ENCODE measurements around the gene ADH1B.
"Not testable (repeated sequence)": the region's sequence is repeated elsewhere in the genome, so short reads cannot be mapped to it uniquely, and the experiment has no call there.

ADH1B gene

GRCh38 chr4:99321241-99322191, at the start of gene ADH1B:
ADH1B (minus strand) TSS chr4:99321401; CDS start chr4:99321331, 70 bp downstream.
- DNase-seq, result no peak
- H3K36me3 Mint-ChIP-seq (ENCODE audit: low read depth), result no peaks in the 10 kb centered on the region
- peaks cover 3% of the 10 kb centered on the region for H3K27me3 Mint-ChIP-seq
- no peak within 1 kb of the TSS for H3K27ac Mint-ChIP-seq
- no peaks in the 10 kb centered on the region for H3K4me1 Mint-ChIP-seq (ENCODE audit: low read depth)
- H3K4me3 Mint-ChIP-seq, result no peak within 1 kb of the TSS
- H3K9me3 Mint-ChIP-seq, result no peaks in the 10 kb centered on the region

DNA sequence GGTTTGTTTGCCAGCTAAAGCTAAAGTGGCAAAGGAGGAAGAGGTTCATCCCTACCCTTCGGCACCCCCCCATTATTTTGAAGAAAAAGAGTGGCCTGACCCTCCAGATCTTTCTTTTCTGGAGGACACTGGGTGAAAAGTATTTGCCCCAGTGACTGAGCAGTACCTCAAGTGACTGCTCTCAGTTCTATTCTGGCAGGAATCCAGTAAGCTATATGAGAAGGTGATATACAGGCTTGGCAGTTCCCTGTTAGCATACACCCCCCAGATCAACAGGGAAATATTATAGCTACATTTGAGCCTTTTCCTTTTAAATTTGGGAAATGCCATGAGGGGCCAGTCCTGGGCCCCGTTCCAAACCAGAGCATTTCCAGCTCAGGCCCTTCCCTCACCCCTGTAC, 46.6 kb upstream of the ADH1B start:
- not testable (repeated sequence) for H3K9me3 Mint-ChIP-seq; H3K36me3 Mint-ChIP-seq (ENCODE audit: low read depth)

DNA sequence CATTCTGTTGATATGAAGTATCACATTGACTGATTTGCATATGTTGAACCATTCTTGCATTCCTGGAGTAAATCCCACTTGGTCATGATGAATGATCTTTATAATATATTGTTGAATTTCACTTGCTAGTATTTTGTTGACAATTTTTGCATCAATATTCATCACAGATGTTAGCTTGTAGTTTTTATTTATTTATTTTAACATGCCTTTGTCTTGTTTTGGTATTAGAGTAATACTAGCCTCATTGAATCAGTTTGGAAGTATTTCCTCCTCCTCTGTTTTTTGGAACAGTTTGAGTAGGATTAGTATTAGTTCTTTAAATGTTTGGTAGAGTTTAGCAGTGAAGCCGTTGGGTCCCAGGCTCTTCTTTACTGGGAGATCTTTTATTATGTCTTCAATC, 45.3 kb upstream of the ADH1B start:
- Mint-ChIP-seq H3K27me3 (peaks cover 23% of the 10 kb centered on the region), H3K36me3 (ENCODE audit: low read depth) (no peaks in the 10 kb centered on the region), H3K4me1 (ENCODE audit: low read depth) (no peaks in the 10 kb centered on the region), H3K27ac (no peak overlapping the region), H3K9me3 (no peaks in the 10 kb centered on the region), H3K4me3 (no peak overlapping the region)
- DNase-seq, result no peak

More for the DNA sequence above, 46.6 kb upstream of the ADH1B start:
- H3K4me3 Mint-ChIP-seq; H3K27ac Mint-ChIP-seq; H3K4me1 Mint-ChIP-seq (ENCODE audit: low read depth); DNase-seq: not testable (repeated sequence)
- H3K27me3 Mint-ChIP-seq, result peaks cover 23% of the 10 kb centered on the region

DNA sequence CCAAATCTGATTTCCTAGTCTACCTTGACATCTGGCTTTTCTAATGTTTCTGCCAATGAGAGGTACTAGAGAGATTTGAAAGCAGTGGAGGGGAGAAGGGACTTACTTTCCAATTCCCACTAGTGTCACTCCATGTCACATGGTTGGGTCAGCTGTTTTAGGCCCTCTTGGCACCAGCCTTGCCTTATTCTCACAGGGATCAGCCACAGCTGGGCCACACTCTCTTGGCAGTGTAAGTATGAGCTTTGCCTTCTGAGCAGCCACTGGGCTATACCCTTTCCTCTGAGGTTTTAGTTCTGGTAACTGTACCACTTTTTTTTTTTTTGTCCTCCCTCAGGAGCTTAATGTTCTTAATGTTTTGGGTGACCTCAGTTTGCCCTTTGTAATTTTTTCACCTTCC, 41.6 kb upstream of the ADH1B start:
- no peak for DNase-seq
- H3K36me3 Mint-ChIP-seq (ENCODE audit: low read depth), result no peaks in the 10 kb centered on the region
- peaks cover 10% of the 10 kb centered on the region for H3K27me3 Mint-ChIP-seq
- H3K9me3 Mint-ChIP-seq, result no peaks in the 10 kb centered on the region
- no peak overlapping the region for H3K4me3 Mint-ChIP-seq
- H3K27ac Mint-ChIP-seq, result no peak overlapping the region
- H3K4me1 Mint-ChIP-seq (ENCODE audit: low read depth), result no peaks in the 10 kb centered on the region

DNA sequence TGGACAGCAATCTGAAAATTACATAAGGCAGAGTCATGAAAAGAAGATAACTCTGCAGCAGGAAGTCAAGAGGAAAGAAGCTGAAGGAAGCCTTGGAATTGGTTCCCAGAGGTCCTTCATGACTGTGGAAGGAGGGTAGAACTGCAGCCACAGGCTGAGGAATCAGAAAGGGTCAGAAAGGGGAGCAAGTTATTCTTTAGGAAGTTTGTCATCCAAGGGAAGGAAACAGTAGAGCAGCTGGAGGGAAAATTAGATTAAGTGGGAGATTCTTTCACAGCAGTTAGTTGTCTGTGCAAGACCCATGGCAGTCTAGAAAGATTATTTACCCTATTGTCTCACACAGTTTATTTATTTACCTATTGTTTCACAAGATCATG, 40.7 kb upstream of the ADH1B start:
- Mint-ChIP-seq H3K36me3 (ENCODE audit: low read depth) (no peaks in the 10 kb centered on the region), H3K27ac (no peak overlapping the region), H3K9me3 (no peaks in the 10 kb centered on the region), H3K27me3 (peaks cover 3% of the 10 kb centered on the region), H3K4me1 (ENCODE audit: low read depth) (no peaks in the 10 kb centered on the region), H3K4me3 (no peak overlapping the region)
- DNase-seq, result no peak

DNA sequence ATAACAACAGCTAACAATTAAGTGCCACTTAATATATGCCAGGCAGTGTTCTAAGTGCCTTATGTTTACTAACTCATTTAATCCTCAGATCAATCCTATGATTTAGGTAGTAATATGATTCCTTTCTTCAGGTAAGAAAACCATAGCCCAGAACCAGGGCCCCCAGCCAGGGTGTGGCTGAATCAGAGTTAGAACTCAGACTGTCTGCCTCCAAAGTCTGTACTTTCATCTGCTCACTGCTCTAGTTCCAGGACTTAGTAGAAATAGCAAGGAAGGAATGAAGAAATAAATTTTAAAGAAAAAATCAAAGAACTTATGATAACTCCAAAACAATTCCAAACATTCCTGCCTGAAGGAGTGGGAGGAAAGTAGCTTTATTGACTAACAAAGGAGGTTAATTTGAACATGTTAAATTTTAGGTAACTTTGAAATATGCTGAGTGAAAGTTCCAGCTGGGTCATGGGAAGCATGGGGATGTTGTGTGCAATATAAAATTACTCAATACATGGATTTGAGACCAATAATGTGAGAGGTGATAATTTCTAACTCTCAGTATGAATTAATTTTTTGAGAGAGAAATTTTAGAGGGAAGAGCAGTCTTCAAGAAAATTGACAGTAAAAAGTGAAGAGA, 40.2 kb upstream of the ADH1B start:
- H3K27ac Mint-ChIP-seq, result no peak overlapping the region
- DNase-seq, result no peak
- no peaks in the 10 kb centered on the region for H3K36me3 Mint-ChIP-seq (ENCODE audit: low read depth)
- H3K9me3 Mint-ChIP-seq, result no peaks in the 10 kb centered on the region
- peaks cover 3% of the 10 kb centered on the region for H3K4me1 Mint-ChIP-seq (ENCODE audit: low read depth)
- H3K27me3 Mint-ChIP-seq, result peaks cover 5% of the 10 kb centered on the region
- H3K4me3 Mint-ChIP-seq, result no peak overlapping the region

- Mint-ChIP-seq H3K9me3 (peaks cover 7% of the 10 kb centered on the region), H3K4me3 (no peak overlapping the region), H3K27me3 (peaks cover 9% of the 10 kb centered on the region), H3K36me3 (ENCODE audit: low read depth) (no peaks in the 10 kb centered on the region), H3K4me1 (ENCODE audit: low read depth) (peaks cover 9% of the 10 kb centered on the region), H3K27ac (no peak overlapping the region)
- DNase-seq, result no peak
Observed at GRCh38 chr4:99359480-99360204, 38.4 kb upstream of the ADH1B start.

GRCh38 chr4:99357948-99358347, 36.7 kb upstream of the ADH1B start:
- no peak for DNase-seq
- H3K4me3 Mint-ChIP-seq, result no peak overlapping the region
- H3K4me1 Mint-ChIP-seq (ENCODE audit: low read depth), result peaks cover 9% of the 10 kb centered on the region
- H3K27me3 Mint-ChIP-seq, result peaks cover 18% of the 10 kb centered on the region
- H3K27ac Mint-ChIP-seq, result no peak overlapping the region
- H3K9me3 Mint-ChIP-seq, result peaks cover 7% of the 10 kb centered on the region
- H3K36me3 Mint-ChIP-seq (ENCODE audit: low read depth), result no peaks in the 10 kb centered on the region

DNA sequence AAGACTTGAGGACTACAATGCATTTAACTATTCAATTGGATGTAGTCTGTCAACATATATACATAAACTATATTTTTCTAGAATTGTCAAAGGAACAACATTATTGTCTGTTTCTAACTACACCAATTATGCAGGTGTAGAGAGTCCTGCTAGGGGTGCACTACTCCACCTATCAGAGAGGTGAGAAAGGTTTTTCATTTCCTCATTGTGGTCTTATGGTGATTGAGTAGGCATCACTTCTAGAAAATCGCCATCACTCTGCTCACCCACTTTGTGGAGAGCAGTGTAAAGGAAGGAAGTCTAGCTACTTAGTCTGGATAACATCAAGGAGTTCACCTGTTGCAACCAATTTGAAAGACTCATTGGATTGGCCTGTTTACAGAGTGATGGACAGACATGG, 35.8 kb upstream of the ADH1B start:
- Mint-ChIP-seq H3K27ac (no peak overlapping the region), H3K27me3 (peaks cover 23% of the 10 kb centered on the region)

GRCh38 chr4:99356149-99356548, 34.9 kb upstream of the ADH1B start:
- H3K9me3 Mint-ChIP-seq; H3K4me3 Mint-ChIP-seq; H3K27ac Mint-ChIP-seq; H3K4me1 Mint-ChIP-seq (ENCODE audit: low read depth); DNase-seq; H3K36me3 Mint-ChIP-seq (ENCODE audit: low read depth): not testable (repeated sequence)
- peaks cover 24% of the 10 kb centered on the region for H3K27me3 Mint-ChIP-seq

More for the DNA sequence above, 35.8 kb upstream of the ADH1B start:
- no peaks in the 10 kb centered on the region for H3K36me3 Mint-ChIP-seq (ENCODE audit: low read depth)
- no peak for DNase-seq
- H3K4me1 Mint-ChIP-seq (ENCODE audit: low read depth), result peaks cover 9% of the 10 kb centered on the region
- H3K4me3 Mint-ChIP-seq, result no peak overlapping the region
- H3K9me3 Mint-ChIP-seq, result peaks cover 7% of the 10 kb centered on the region

DNA sequence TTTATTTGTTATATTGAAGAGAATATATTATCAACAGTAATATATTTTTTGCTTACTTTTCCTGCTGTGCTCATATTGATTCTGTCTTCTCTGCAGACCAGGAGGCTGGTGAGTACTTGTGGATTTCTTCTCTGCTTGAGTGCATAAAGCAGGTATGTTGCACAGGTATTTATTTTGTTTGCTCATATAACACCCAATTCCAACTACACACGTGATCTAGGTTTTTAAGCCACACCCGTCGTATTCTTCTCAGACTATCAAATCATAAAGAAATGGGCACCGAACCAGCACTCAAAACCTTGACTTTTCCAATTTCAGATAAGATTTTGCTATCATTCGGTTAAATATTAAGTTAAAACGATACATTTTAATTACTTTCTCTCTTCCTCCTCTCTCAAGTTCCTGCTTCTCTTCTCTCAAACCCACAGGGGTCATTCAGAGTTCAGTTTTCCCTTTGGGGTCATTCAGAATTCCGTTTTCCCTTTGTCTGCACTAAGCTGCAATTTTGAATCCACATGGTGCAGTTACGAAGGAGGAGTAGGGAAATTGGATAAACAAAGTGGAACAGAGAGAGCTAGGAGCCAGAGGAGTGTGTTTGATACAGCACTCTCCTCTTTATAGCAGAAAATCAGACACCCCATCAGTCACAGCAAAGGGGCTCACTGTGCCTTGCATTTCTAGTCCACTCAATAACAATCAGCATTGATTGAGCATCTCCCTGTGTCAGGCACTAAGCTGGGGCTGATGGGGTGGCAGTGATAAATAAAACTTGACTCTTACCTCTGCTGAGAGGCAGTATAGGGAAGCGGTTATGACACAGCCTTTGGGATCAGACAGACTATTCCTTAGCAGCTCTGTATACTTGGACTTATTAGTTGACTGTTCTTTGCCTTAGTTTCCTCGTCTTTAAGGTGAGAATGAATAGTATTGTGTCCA, 31.7 kb upstream of the ADH1B start, which contains the start of gene ADH1C:
ADH1C (minus strand) TSS at position 145 of the 936 bp plus-strand sequence; CDS start at position 74, 71 bp downstream.
- no peak for DNase-seq
- no peak within 1 kb of the TSS for H3K4me3 Mint-ChIP-seq
- peaks cover 7% of the 10 kb centered on the region for H3K9me3 Mint-ChIP-seq
- H3K4me1 Mint-ChIP-seq (ENCODE audit: low read depth), result peaks cover 9% of the 10 kb centered on the region
- no peak within 1 kb of the TSS for H3K27ac Mint-ChIP-seq
- no peaks in the 10 kb centered on the region for H3K36me3 Mint-ChIP-seq (ENCODE audit: low read depth)
- H3K27me3 Mint-ChIP-seq, result peaks cover 26% of the 10 kb centered on the region

DNA sequence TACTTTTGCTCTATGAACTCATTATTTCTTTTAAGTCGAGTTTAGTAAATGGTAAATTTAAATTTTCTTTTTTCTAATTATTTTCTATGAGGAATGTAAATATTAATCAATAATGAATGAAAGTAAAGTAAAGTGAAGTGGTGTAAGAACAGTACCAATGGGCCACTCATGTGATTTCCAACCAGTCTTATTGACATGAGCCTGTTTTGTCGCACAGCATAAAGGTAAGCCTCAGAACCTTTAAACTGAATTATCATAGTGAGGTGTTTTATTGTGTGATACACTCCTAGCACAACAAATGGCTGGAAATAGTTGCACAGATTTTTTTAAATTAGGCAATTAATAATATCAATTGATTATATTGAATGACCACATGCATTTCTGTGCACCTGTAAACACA, 30.3 kb upstream of the ADH1B start:
- H3K27ac Mint-ChIP-seq, result no peak overlapping the region
- no peak overlapping the region for H3K4me3 Mint-ChIP-seq
- no peaks in the 10 kb centered on the region for H3K36me3 Mint-ChIP-seq (ENCODE audit: low read depth)
- peaks cover 7% of the 10 kb centered on the region for H3K9me3 Mint-ChIP-seq
- peaks cover 28% of the 10 kb centered on the region for H3K27me3 Mint-ChIP-seq
- DNase-seq, result no peak
- H3K4me1 Mint-ChIP-seq (ENCODE audit: low read depth), result peaks cover 7% of the 10 kb centered on the region

- Mint-ChIP-seq H3K36me3 (ENCODE audit: low read depth) (no peaks in the 10 kb centered on the region), H3K27me3 (peaks cover 22% of the 10 kb centered on the region), H3K4me3 (no peak overlapping the region), H3K27ac (no peak overlapping the region), H3K9me3 (no peaks in the 10 kb centered on the region), H3K4me1 (ENCODE audit: low read depth) (no peaks in the 10 kb centered on the region)
- DNase-seq, result no peak
Observed at GRCh38 chr4:99349338-99349737, 28.1 kb upstream of the ADH1B start.

DNA sequence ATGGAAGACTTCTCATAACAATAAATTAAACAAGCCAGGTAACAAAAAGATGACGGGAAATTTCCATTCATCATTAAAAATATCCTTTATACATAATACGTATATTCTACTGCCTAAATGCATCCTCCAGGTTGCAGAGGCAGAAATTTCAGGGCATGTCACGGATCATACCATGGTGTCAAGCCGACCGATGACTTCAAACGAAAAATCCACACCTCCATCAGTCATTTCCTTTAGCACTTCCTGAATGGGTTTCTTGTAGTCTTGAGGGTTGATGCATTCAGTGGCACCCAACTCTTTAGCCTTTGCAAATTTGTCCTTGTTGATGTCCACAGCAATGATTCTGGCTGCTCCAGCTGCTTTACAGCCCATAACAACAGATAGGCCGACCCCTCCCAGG, 21.4 kb upstream of the ADH1B start:
- not testable (repeated sequence) for H3K27me3 Mint-ChIP-seq; H3K36me3 Mint-ChIP-seq (ENCODE audit: low read depth); H3K4me3 Mint-ChIP-seq; H3K4me1 Mint-ChIP-seq (ENCODE audit: low read depth); H3K9me3 Mint-ChIP-seq; DNase-seq; H3K27ac Mint-ChIP-seq
